Measurements from ENCODE around the gene ZNF445. TPM values are rescaled to one million over a fixed set of nuclear protein-coding genes. Genes with fewer than 3 reads are reported as not detected.

ZNF445 gene
- total and polyA plus RNA-seq, 9 of the 15 experiments (the other 6 are each of a cell fraction or from before 2014, with no cell fraction given) = 1.2 to 26.9 (median 10.6) TPM

- TF ChIP-seq POLR2H (tag; IDR thresholded peaks at IDR 0.05; ENCODE audit: low read depth) (no peak), ATF6 (CRISPR knock-in tag; IDR thresholded peaks at IDR 0.05) (no peak), MCM2 (IDR thresholded peaks at IDR 0.05; ENCODE audit: low read depth) (no peak), NFXL1 (CRISPR knock-in tag; IDR thresholded peaks at IDR 0.05) (no peak), HDAC1 (IDR thresholded peaks at IDR 0.05) (no peak), SRSF9 (IDR thresholded peaks at IDR 0.05; ENCODE audit: borderline replicate concordance, low read depth, low read length) (no peak), C11orf30 (IDR thresholded peaks at IDR 0.05; ENCODE audit: low read depth) (peak; percentile 96), ATF7 (IDR thresholded peaks at IDR 0.05) (peak; percentile 58; the same call in 1 of the 2 replicates), MGA (IDR thresholded peaks at IDR 0.05) (0 out of 2 replicates have a peak, but pooled peaks have one; percentile 30), MAFF (IDR thresholded peaks at IDR 0.05; ENCODE audit: low read length) (peak; percentile 85), SMC3 (conservative IDR thresholded peaks at IDR 0.05; ENCODE audit: insufficient read depth, low read depth, low read length) (no peak), SMARCC2 (IDR thresholded peaks at IDR 0.05; ENCODE audit: low read depth) (0 out of 2 replicates have a peak, but pooled peaks have one; percentile 14), SMARCE1 (IDR thresholded peaks at IDR 0.05) (peak; percentile 65), LCOR (CRISPR knock-in tag; IDR thresholded peaks at IDR 0.05) (no peak), PURB (CRISPR knock-in tag; IDR thresholded peaks at IDR 0.05; ENCODE audit: low read depth) (no peak)
Measured at GRCh38 chr3:44468572-44469520, 8.6 kb downstream of the ZNF445 start (continued).

All from K562 (cell line).